Testis (tissue), 2 donors: ENCODE results near the gene THAP3.

Source experiments
- POLR2A ChIP-seq: fragments of 450-650 bp; IDR thresholded peaks from one replicate; pipeline ENCODE4 v1.6.1; 2017; ENCODE audit warnings: antibody characterized with exemption, mild to moderate bottlenecking, moderate library complexity
- TF ChIP-seq, protein P1 (sequence below), 3 experiments: fragments of 450-650 bp in 2 of 3; fragments of 200-600 bp in 1 of 3; sonication (generic) in 1 of 3; IDR thresholded peaks; one replicate each; pipeline ENCODE4 v1.5.1; 2016 to 2019; ENCODE audit warnings: antibody characterized with exemption in 3 of 3, mild to moderate bottlenecking in 2 of 3, moderate library complexity in 1 of 3

DNA sequence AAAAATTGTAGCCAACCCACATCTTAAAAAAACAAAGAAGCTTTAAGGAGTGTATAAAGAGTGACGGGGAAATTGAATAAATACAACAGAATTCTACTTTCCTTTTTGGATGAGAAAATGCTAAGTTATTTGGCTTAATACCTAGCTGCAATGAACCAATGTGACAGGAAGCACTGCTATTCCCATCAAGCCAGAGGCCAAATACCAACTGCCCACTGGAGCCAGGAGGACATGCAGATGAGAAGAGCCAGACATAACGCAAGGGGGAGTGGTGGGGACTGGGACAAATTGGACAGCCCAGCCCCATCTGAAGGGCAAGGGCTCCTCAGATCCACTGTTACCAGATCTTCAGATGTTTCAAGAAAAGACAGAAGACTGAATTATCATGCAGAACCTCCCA lies 51.3 kb downstream of the THAP3 start:
- TF ChIP-seq, protein P1, sequence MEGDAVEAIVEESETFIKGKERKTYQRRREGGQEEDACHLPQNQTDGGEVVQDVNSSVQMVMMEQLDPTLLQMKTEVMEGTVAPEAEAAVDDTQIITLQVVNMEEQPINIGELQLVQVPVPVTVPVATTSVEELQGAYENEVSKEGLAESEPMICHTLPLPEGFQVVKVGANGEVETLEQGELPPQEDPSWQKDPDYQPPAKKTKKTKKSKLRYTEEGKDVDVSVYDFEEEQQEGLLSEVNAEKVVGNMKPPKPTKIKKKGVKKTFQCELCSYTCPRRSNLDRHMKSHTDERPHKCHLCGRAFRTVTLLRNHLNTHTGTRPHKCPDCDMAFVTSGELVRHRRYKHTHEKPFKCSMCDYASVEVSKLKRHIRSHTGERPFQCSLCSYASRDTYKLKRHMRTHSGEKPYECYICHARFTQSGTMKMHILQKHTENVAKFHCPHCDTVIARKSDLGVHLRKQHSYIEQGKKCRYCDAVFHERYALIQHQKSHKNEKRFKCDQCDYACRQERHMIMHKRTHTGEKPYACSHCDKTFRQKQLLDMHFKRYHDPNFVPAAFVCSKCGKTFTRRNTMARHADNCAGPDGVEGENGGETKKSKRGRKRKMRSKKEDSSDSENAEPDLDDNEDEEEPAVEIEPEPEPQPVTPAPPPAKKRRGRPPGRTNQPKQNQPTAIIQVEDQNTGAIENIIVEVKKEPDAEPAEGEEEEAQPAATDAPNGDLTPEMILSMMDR (IDR thresholded peaks at IDR 0.05): no peak
- TF ChIP-seq POLR2A: no peak
